GM23338 (cell line): ENCODE results near the gene TXNRD1.

Experiments
- CREB1 ChIP-seq: fragments of 250-450 bp; sonication (Bioruptor Pico); IDR thresholded peaks from 2 replicates; pipeline ENCODE4 v1.5.0; 2020; ENCODE audit warnings: low read depth, mild to moderate bottlenecking, moderate library complexity
- CTCF ChIP-seq, 2 experiments: fragments of 200-600 bp in 1 of 2; sonication (generic) in 1 of 2; conservative IDR thresholded peaks; 2 replicates each; pipeline versions ENCODE4 v1.5.1 to v1.6.1; 2016 to 2017; ENCODE audit warnings: antibody characterized with exemption in 2 of 2, low read depth in 2 of 2, mild to moderate bottlenecking in 2 of 2, moderate library complexity in 1 of 2
- EZH2 ChIP-seq: fragments of 200-600 bp; sonication (generic); IDR thresholded peaks from one replicate; pipeline ENCODE4 v1.8.0; 2017; ENCODE audit warnings: antibody characterized with exemption, mild to moderate bottlenecking, low read depth; ENCODE audit not compliant: unreplicated experiment
- EZH2phosphoT487 ChIP-seq: fragments of 200-600 bp; sonication (generic); IDR thresholded peaks from one replicate; pipeline ENCODE4 v1.8.1; 2018; ENCODE audit warnings: antibody characterized with exemption; ENCODE audit not compliant: unreplicated experiment
- NANOG ChIP-seq: IDR thresholded peaks from 2 replicates; pipeline ENCODE4 v1.6.1; 2016; ENCODE audit warnings: antibody characterized with exemption, borderline replicate concordance
- REST ChIP-seq: IDR thresholded peaks from one replicate; pipeline ENCODE4 v1.6.1; 2018; ENCODE audit warnings: antibody characterized with exemption; ENCODE audit not compliant: unreplicated experiment
- ZNF331 ChIP-seq: fragments of 250-450 bp; sonication (Bioruptor Pico); IDR thresholded peaks from 2 replicates; pipeline ENCODE4 v1.5.0; 2020; ENCODE audit warnings: low read depth, mild to moderate bottlenecking, moderate library complexity

- no peak for TF ChIP-seq REST
- no peak for TF ChIP-seq CREB1 (CRISPR knock-in tag)
- no peak for TF ChIP-seq CTCF (conservative IDR thresholded peaks at IDR 0.05; ENCODE audit: low read depth in 2 of 2)
- no peak for TF ChIP-seq ZNF331 (CRISPR knock-in tag)
- no peak for TF ChIP-seq NANOG
- TF ChIP-seq EZH2: no peak
- TF ChIP-seq EZH2phosphoT487: no peak
Observed at GRCh38 chr12:104219361-104219892, 3.8 kb downstream of the TXNRD1 start.
